AG04449 (cell line): ENCODE results near the gene USP32.

ENCODE experiments used
- CTCF ChIA-PET: fragments of 350-600 bp; formaldehyde crosslinking; extraction: SDS; loops from one replicate; lab custom pipeline; 2021; ENCODE audit warnings: antibody characterized with exemption; lab: Yijun Ruan, JAX
- POLR2A ChIA-PET: fragments of 400-600, 350-600 bp; formaldehyde crosslinking; extraction: SDS; loops from one replicate; lab custom pipeline; 2020; ENCODE audit warnings: antibody characterized with exemption, inconsistent platforms; lab: Yijun Ruan, JAX
- DNase-seq: peaks from one replicate; pipeline ENCODE4 v3.0.0-alpha.2; 2010; ENCODE audit warnings: low read depth, low spot score
- H3K4me3 ChIP-seq: 2 replicates; pipeline ENCODE4 v1.5.1; 2011; ENCODE audit warnings: low read depth, mild to moderate bottlenecking, control low read depth, low read length
- CTCF ChIP-seq: IDR thresholded peaks from one replicate; pipeline ENCODE4 v1.5.1; 2011; ENCODE audit warnings: mild to moderate bottlenecking, moderate library complexity, low read length, control low read depth, inconsistent platforms; ENCODE audit not compliant: insufficient read depth; ENCODE audit errors: missing control alignments

USP32 gene

GRCh38 chr17:60146206-60146605 is 245.7 kb downstream of the USP32 start:
- TF ChIP-seq CTCF: no peak
- no peak for DNase-seq
- H3K4me3 ChIP-seq: no peak overlapping the region
- POLR2A ChIA-PET: no interaction called here
- CTCF ChIA-PET: interaction anchor here (0.7 kb wide), 1 partner anchor 290 kb away, joined by 3 read pairs; no protein-coding TSS in a partner anchor

GRCh38 chr17:60145006-60145935 is 246.7 kb downstream of the USP32 start:
- POLR2A ChIA-PET: no interaction called here
- TF ChIP-seq CTCF: no peak
- CTCF ChIA-PET: no interaction called here
- no peak for DNase-seq
- no peak overlapping the region for H3K4me3 ChIP-seq

- H3K4me3 ChIP-seq: no peak overlapping the region
- CTCF ChIA-PET: interaction anchor here (0.8 to 4.6 kb wide), 26 partner anchors 9 to 496 kb away, joined by 3 to 71 read pairs (median 4); partner anchors contain the start of gene CA4
- peak; percentile 51 for DNase-seq
- POLR2A ChIA-PET: interaction anchor here (0.7 kb wide), 1 partner anchor 10 kb away, joined by 3 read pairs; no protein-coding TSS in a partner anchor
- TF ChIP-seq CTCF: peak; percentile 84
These were observed 248.9 kb downstream of the USP32 start for GRCh38 chr17:60142872-60143499.

- ChIA-PET CTCF (interaction anchor here (0.9 to 4.6 kb wide), 33 partner anchors 10 to 498 kb away, joined by 3 to 71 read pairs (median 4); partner anchors contain the start of gene CA4), POLR2A (interaction anchor here (0.9 kb wide), 1 partner anchor 249 kb away, joined by 3 read pairs; no protein-coding TSS in a partner anchor)
- no peak for TF ChIP-seq CTCF
- H3K4me3 ChIP-seq: peak overlapping the region; percentile 15; the same call in 1 of the 2 replicates
- DNase-seq: no peak
These were observed 250.6 kb downstream of the USP32 start for GRCh38 chr17:60141111-60142018.

- TF ChIP-seq CTCF: peak; percentile 95
- H3K4me3 ChIP-seq: peak overlapping the region; percentile 23
- CTCF ChIA-PET: interaction anchor here (0.6 to 4.6 kb wide), 16 partner anchors 8 to 301 kb away, joined by 3 to 71 read pairs (median 4); partner anchors contain the start of gene CA4
- DNase-seq: no peak
- POLR2A ChIA-PET: interaction anchor here (0.6 to 0.9 kb wide), 2 partner anchors 93 to 253 kb away, joined by 3 read pairs; partner anchors contain the start of gene USP32
These were observed 252.3 kb downstream of the USP32 start for GRCh38 chr17:60139438-60140285.
